Measurements from ENCODE around the gene WNT3. TPM values are rescaled to one million over a fixed set of nuclear protein-coding genes. Genes with fewer than 3 reads are reported as not detected.

Gene WNT3
- total and polyA plus RNA-seq, 2 of the 8 experiments (the other 6 are each of a cell fraction or from before 2014, with no cell fraction given) = 0.56 to 2.0 TPM

DNA sequence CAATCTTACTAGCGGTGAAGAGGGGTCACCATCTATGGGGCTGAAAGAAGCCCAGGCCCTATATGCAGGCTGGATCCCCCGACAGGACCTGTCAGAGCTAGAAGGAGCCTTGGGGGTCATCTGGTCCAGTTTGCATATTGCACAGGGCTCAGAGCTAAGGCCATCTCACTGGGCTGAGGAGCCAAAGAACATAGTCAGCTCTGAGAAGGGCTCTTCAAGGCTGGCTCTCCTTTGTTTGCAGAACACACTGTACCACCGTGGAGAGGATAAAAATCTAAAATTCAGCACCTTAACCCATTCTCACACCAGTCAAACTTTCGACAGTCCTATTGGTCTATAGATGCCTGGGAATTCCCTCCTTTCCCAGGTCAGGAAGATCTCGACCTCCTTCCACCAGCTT, 24.2 kb downstream of the WNT3 start:
- Histone ChIP-seq H4K91ac (replicated peaks; ENCODE audit: insufficient read length, low read length) (no peak overlapping the region), H3K4me3 (ENCODE audit: extremely low read depth in 1 of 4, insufficient read depth in 2 of 4, low read depth in 3 of 4, low read length in 4 of 4) (no peak overlapping the region), H3K36me3 (ENCODE audit: control insufficient read depth in 2 of 4, insufficient read depth in 4 of 4, low read length in 3 of 4) (no peaks in the 10 kb centered on the region), H2AFZ (ENCODE audit: low read length) (no peak overlapping the region), H4K20me1 (replicated peaks in 1 of 2; ENCODE audit: control insufficient read depth in 1 of 2, insufficient read depth in 2 of 2, low read length in 2 of 2) (peaks cover 0 to 5% of the 10 kb centered on the region in 2 experiments), H2AK5ac (ENCODE audit: low read depth, low read length) (no peak overlapping the region), H3K14ac (ENCODE audit: insufficient read length) (no peak overlapping the region), H3K56ac (replicated peaks; ENCODE audit: insufficient read length, low read depth, low read length) (no peak overlapping the region), H3K4me2 (ENCODE audit: insufficient read depth in 1 of 2, low read depth in 2 of 2, low read length in 2 of 2) (no peak overlapping the region), H3K23me2 (ENCODE audit: low read depth, low read length) (0 out of 2 replicates have a peak, but pooled peaks cover 1% of the 10 kb centered on the region), H3K9ac (replicated peaks in 1 of 4; ENCODE audit: extremely low read depth in 1 of 4, low read depth in 3 of 4, low read length in 3 of 4) (no peak overlapping the region), H3K4me1 (replicated peaks in 1 of 4; ENCODE audit: control insufficient read depth in 3 of 4, insufficient read depth in 4 of 4, low read length in 3 of 4) (no peaks in the 10 kb centered on the region), H2BK12ac (ENCODE audit: low read depth, low read length) (no peak overlapping the region), H3K9me3 (ENCODE audit: insufficient read depth in 2 of 2, low read depth in 1 of 2, low read length in 1 of 2) (peaks cover 3 to 5% of the 10 kb centered on the region in 2 experiments; a peak in 1 of 4 replicates), H3K79me1 (ENCODE audit: low read depth, low read length) (no peaks in the 10 kb centered on the region), H2BK120ac (replicated peaks; ENCODE audit: low read depth, low read length) (no peak overlapping the region), H4K5ac (ENCODE audit: insufficient read length, low read depth, low read length) (no peak overlapping the region), H3K79me2 (ENCODE audit: control insufficient read depth in 1 of 2, insufficient read depth in 2 of 2, low read length in 2 of 2) (no peaks in the 10 kb centered on the region), H3K23ac (ENCODE audit: insufficient read length) (no peak overlapping the region), H2BK5ac (ENCODE audit: low read depth, low read length) (no peak overlapping the region), H3K4ac (replicated peaks; ENCODE audit: insufficient read length, low read depth, low read length) (no peak overlapping the region), H2BK20ac (ENCODE audit: low read length) (no peak overlapping the region), H3K18ac (ENCODE audit: extremely low read depth, low read length) (no peak overlapping the region), H3K27me3 (replicated peaks in 1 of 4; ENCODE audit: control insufficient read depth in 3 of 4, extremely low read depth in 1 of 4, insufficient read depth in 3 of 4, low read length in 3 of 4) (peaks cover 0 to 13% (median 11%) of the 10 kb centered on the region in 4 experiments; a peak in 5 of 7 replicates), H4K8ac (ENCODE audit: extremely low read depth, insufficient read depth, low read length) (no peak overlapping the region), H2BK15ac (ENCODE audit: low read length) (no peak overlapping the region), H3K27ac (ENCODE audit: low read depth, low read length) (no peak overlapping the region)
- DNase-seq (ENCODE audit: low read depth in 1 of 2, low spot score in 2 of 2) (no peak), FAIRE-seq (no peak)
- WGBS, 2 experiments (ENCODE audit: extremely low coverage in 1 of 2, insufficient coverage in 1 of 2, insufficient read length in 1 of 2, insufficient replicate concordance in 2 of 2, low coverage in 1 of 2, low lambda C conversion rate in 2 of 2, missing lambda C conversion rate in 1 of 2) = 86% methylated on average over 5 of the region's 5 CpGs; no CpG with 5 or more reads in 1 of the 2 experiments
- ChIA-PET POLR2A (ENCODE audit: partially characterized antibody) (interaction anchor here (0.8 kb wide), 1 partner anchor 18 kb away, joined by 3 read pairs; no protein-coding TSS in a partner anchor), CTCF (ENCODE audit: partially characterized antibody) (interaction anchor here (1.1 to 1.4 kb wide), 3 partner anchors 16 to 49 kb away, joined by 3 read pairs; no protein-coding TSS in a partner anchor)
- TF ChIP-seq, protein P1, sequence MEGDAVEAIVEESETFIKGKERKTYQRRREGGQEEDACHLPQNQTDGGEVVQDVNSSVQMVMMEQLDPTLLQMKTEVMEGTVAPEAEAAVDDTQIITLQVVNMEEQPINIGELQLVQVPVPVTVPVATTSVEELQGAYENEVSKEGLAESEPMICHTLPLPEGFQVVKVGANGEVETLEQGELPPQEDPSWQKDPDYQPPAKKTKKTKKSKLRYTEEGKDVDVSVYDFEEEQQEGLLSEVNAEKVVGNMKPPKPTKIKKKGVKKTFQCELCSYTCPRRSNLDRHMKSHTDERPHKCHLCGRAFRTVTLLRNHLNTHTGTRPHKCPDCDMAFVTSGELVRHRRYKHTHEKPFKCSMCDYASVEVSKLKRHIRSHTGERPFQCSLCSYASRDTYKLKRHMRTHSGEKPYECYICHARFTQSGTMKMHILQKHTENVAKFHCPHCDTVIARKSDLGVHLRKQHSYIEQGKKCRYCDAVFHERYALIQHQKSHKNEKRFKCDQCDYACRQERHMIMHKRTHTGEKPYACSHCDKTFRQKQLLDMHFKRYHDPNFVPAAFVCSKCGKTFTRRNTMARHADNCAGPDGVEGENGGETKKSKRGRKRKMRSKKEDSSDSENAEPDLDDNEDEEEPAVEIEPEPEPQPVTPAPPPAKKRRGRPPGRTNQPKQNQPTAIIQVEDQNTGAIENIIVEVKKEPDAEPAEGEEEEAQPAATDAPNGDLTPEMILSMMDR (IDR thresholded peaks at IDR 0.05; ENCODE audit: control extremely low read depth in 1 of 3, insufficient read depth in 1 of 3, low read depth in 1 of 3, low read length in 3 of 3) = no peak
- TF ChIP-seq, protein P2, sequence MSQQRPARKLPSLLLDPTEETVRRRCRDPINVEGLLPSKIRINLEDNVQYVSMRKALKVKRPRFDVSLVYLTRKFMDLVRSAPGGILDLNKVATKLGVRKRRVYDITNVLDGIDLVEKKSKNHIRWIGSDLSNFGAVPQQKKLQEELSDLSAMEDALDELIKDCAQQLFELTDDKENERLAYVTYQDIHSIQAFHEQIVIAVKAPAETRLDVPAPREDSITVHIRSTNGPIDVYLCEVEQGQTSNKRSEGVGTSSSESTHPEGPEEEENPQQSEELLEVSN (IDR thresholded peaks at IDR 0.05) = no peak
- TF ChIP-seq MAFK (IDR thresholded peaks at IDR 0.05; ENCODE audit: low read depth, low read length) (no peak), SIRT6 (IDR thresholded peaks at IDR 0.05; ENCODE audit: low read length) (no peak), CEBPB (IDR thresholded peaks at IDR 0.05; ENCODE audit: low read depth, low read length) (no peak), RAD21 (IDR thresholded peaks at IDR 0.05 in 1 of 2, conservative IDR thresholded peaks at IDR 0.05 in 1 of 2; ENCODE audit: low read depth in 2 of 2, low read length in 2 of 2) (no peak), KDM1A (IDR thresholded peaks at IDR 0.05; ENCODE audit: borderline replicate concordance, low read length) (no peak), CBX8 (IDR thresholded peaks at IDR 0.05; ENCODE audit: borderline replicate concordance, low read depth, low read length) (no peak)

All from H1 (cell line).